ENCODE results near the gene IL18. TPM values are rescaled to one million over a fixed set of nuclear protein-coding genes. Genes with fewer than 3 reads are reported as not detected.
A peak's percentile ranks its signal among the peaks of the same experiment; 100 is the strongest.

IL18 gene
- total and polyA plus RNA-seq, 12 donors, result 0.28 to 5.7 (median 1.2) TPM

DNA sequence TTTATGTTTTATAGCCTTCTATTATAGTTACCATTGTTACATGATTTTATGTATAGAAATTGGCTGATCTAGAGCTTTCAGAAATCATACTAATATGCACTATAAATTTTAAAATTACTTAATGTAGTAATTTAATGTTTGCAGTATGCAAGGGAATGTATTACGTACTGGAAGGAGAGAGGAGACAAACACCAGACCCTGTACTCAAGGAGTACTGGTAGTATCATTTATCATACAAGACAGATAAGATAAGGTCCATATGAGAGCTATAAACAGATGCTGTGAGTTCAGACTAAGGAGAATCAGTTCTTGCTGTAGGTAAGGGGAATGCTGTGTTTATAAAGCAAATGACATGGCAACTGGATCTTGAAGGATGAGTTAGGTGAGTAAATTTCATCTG lies 12.2 kb upstream of the IL18 start:
- ATAC-seq (peak in 3 of 8 donors; percentile 29 to 62 (median 37)), DNase-seq (no peak)
- Histone ChIP-seq H3K4me3 (peak overlapping the region; percentile 23 to 60 (median 46)), H3K27me3 (no peaks in the 10 kb centered on the region), H3K27ac (peak overlapping the region; percentile 14 to 84 (median 77)), H3K36me3 (no peaks in the 10 kb centered on the region), H3K4me1 (peaks cover 0 to 33% (median 9%) of the 10 kb centered on the region in 9 donors), H3K9me3 (no peaks in the 10 kb centered on the region)
- TF ChIP-seq, protein P1, sequence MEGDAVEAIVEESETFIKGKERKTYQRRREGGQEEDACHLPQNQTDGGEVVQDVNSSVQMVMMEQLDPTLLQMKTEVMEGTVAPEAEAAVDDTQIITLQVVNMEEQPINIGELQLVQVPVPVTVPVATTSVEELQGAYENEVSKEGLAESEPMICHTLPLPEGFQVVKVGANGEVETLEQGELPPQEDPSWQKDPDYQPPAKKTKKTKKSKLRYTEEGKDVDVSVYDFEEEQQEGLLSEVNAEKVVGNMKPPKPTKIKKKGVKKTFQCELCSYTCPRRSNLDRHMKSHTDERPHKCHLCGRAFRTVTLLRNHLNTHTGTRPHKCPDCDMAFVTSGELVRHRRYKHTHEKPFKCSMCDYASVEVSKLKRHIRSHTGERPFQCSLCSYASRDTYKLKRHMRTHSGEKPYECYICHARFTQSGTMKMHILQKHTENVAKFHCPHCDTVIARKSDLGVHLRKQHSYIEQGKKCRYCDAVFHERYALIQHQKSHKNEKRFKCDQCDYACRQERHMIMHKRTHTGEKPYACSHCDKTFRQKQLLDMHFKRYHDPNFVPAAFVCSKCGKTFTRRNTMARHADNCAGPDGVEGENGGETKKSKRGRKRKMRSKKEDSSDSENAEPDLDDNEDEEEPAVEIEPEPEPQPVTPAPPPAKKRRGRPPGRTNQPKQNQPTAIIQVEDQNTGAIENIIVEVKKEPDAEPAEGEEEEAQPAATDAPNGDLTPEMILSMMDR (IDR thresholded peaks at IDR 0.05), result no peak
- WGBS, 2 donors, result 46 to 68% methylated on average over 1 of the region's 1 CpG
- intact Hi-C loops (cut with DNase I), result loop anchor here in 3 of 10 donors (5.0 to 10.0 kb wide), 3 partner anchors 59 to 64 kb away; no protein-coding TSS in a partner anchor

DNA sequence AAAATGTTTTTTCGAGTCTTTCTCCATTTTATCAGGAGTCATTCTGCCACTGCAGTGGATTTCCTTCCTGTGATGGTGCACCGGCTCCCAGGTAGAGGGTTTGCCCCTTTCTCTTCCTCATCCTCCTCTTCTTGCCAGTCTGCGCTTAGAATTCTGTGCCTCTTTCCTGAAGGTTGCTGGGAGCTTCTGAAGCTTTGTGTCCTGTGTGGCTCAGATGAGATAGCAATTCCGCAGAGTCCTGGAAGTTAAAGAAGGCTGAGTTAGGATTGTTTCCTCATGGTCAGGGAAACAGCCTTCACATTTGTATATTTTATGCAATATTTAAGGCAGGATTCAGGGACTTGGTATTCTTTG lies 11.7 kb upstream of the IL18 start:
- H3K36me3 ChIP-seq, result no peaks in the 10 kb centered on the region
- no peaks in the 10 kb centered on the region for H3K27me3 ChIP-seq
- H3K27ac ChIP-seq, result peak overlapping the region; percentile 19 to 84 (median 77)
- TF ChIP-seq, protein P1 (IDR thresholded peaks at IDR 0.05), result no peak
- peak overlapping the region in 9 of 10 donors; percentile 24 to 60 (median 47) for H3K4me3 ChIP-seq
- H3K9me3 ChIP-seq, result no peaks in the 10 kb centered on the region
- ATAC-seq (peak in 7 of 8 donors; percentile 37 to 67 (median 57)), DNase-seq (no peak)
- H3K4me1 ChIP-seq, result peaks cover 0 to 33% (median 9%) of the 10 kb centered on the region in 9 donors
- intact Hi-C loops (cut with DNase I), result loop anchor here in 5 of 10 donors (2.0 to 10.0 kb wide), 4 partner anchors 58 to 63 kb away; no protein-coding TSS in a partner anchor
- 5 to 7% methylated on average over 4 of the region's 4 CpGs for WGBS, 2 donors

DNA sequence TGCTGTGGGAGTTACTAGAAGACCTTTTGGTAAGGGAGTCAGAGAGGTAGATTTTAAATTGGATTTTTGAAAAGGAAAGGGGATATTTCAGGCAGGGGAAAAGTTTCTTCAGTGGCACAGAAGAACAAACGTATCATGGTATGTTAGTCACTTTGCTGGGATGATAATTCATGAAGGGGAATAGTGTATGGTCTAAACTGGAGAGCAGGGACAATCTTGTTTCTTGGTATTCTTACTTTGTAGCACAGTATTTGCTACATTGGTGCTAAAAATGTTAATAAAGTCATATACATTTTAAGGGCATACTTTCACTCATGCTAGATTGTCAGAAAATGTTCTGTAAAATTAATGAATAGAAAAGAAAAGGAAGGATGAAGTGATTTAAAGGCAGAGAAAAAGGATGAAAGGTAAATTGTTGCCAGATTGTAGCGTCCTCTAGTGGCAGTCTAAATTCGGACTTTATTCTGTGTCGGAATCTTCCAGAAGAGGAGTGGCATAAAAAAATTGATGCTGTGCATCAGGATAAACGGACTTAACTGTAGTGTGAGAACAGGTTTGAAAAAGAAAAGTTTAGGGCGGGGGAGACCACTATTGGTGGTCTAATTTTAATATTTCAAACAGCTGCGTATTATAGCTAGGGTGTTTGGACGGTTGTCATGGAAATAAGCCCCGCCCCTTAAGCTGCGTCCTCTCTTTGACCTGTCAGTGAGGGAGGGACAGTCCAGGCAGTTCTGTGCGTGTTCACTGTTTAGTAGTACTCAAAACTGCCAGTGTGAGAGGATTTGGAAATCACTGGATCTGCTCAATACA lies 11.1 kb upstream of the IL18 start, which contains the start of gene BCO2:
BCO2 (plus strand) TSS at position 724 of the 810 bp plus-strand sequence. CDS start 90 bp downstream, outside the sequence.
- H3K27ac ChIP-seq, result peak within 1 kb of the TSS; percentile 19 to 84 (median 77)
- DNase-seq (peak; percentile 74 to 90), ATAC-seq (peak; percentile 93 to 97 (median 95))
- no peaks in the 10 kb centered on the region for H3K36me3 ChIP-seq
- H3K4me1 ChIP-seq, result peaks cover 0 to 33% (median 9%) of the 10 kb centered on the region in 9 donors
- intact Hi-C loops (cut with DNase I), result loop anchor here in 8 of 10 donors (2.0 to 10.0 kb wide), 4 partner anchors 58 to 63 kb away; no protein-coding TSS in a partner anchor
- H3K27me3 ChIP-seq, result no peaks in the 10 kb centered on the region
- peak within 1 kb of the TSS; percentile 23 to 60 (median 46) for H3K4me3 ChIP-seq
- no peaks in the 10 kb centered on the region for H3K9me3 ChIP-seq
- TF ChIP-seq, protein P1 (IDR thresholded peaks at IDR 0.05), result peak; percentile 58 to 90 (median 81)
- WGBS, 2 donors, result 3 to 4% methylated on average over 11 of the region's 11 CpGs

DNA sequence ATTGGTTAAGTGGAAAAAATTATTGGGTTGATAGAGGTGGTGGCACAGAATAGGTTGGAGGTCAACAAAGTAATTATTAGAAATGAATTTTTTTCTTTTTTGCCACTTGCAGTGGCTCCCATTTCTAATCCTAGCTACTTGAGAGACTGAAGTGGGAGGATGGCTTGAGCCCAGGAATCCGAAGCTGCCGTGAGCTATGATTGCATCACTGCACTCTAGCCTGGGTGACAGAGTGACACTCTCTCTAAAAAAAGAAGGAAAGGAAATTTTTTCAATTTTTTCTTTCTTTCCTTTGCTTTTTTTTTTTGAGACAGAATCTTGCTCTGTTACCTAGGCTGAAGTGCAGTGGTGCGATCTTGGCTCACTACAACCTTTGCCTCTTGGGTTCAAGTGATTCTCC lies 9.3 kb upstream of the IL18 start:
- ATAC-seq (peak in 5 of 8 donors; percentile 43 to 57 (median 44)), DNase-seq (peak; percentile 18 to 36)
- H3K27me3 ChIP-seq, result no peaks in the 10 kb centered on the region
- H3K4me1 ChIP-seq, result peaks cover 0 to 19% (median 8%) of the 10 kb centered on the region in 9 donors
- intact Hi-C loops (cut with DNase I), result loop anchor here in 4 of 10 donors (5.0 to 10.0 kb wide), 2 partner anchors 58 to 61 kb away; no protein-coding TSS in a partner anchor
- 64% methylated on average over 3 of the region's 3 CpGs for WGBS, 2 donors
- TF ChIP-seq, protein P1 (IDR thresholded peaks at IDR 0.05), result no peak
- H3K4me3 ChIP-seq, result no peak overlapping the region
- H3K27ac ChIP-seq, result peak overlapping the region in 6 of 10 donors; percentile 7 to 83 (median 52)
- H3K36me3 ChIP-seq, result no peaks in the 10 kb centered on the region
- no peaks in the 10 kb centered on the region for H3K9me3 ChIP-seq
